ENCODE results near the gene ARAP1.
"Not testable (repeated sequence)": the region's sequence is repeated elsewhere in the genome, so short reads cannot be mapped to it uniquely, and the experiment has no call there.

Gene ARAP1

GRCh38 chr11:72752088-72752914 is at the start of gene ARAP1:
ARAP1 (minus strand) TSS chr11:72752408; CDS start chr11:72727128, 25,280 bp downstream.
- DNase-seq (ENCODE audit: low read depth, low spot score), result peak; percentile 92

- no peak for DNase-seq (ENCODE audit: low read depth, low spot score)
Observed at GRCh38 chr11:72799441-72799840, 47.2 kb upstream of the ARAP1 start.

DNA sequence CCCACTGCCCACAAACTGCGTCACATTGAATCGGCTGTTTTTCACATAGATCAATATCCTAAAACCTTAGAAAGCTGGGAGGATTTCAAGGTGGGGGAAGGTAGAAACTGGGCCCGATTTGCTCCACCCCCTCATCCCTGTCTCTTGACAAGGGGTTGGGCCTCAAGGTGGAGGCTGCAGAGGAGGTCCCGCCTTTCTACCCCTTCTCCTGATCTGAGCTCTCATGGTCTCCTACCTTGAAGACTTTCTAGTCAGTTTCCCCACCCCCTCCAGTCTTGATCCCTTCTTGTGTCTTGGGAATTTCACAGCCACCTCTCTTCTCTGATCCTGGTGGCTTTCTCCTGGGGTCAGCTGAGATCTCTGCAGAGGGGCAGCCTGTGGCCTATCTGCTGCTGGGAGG is 46.2 kb upstream of the ARAP1 start:
- DNase-seq (ENCODE audit: low read depth, low spot score), result peak; percentile 50

- DNase-seq (ENCODE audit: low read depth, low spot score), result peak; percentile 98
Observed at GRCh38 chr11:72793425-72794367, 41.5 kb upstream of the ARAP1 start, which contains the start of gene STARD10. STARD10 (minus strand) TSS chr11:72794047; CDS start chr11:72781181, 12,866 bp downstream.

DNA sequence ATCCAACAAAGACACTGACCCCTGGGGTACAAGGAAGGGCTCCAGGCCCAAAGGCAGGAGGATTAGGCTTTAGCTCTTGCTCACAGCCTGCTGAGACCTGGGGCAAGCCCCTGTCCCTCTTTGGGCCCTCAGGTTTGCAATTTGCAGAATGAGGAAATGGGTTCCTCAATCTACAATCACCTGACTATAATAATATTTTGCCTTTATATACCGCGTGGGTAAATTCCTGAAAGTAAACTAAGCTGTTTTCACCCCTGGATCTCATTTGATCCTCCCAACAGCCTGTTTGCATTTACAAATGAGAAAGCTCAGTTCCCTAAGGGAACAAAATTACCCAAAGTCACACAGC is 40.8 kb upstream of the ARAP1 start:
- no peak for DNase-seq (ENCODE audit: low read depth, low spot score)

DNA sequence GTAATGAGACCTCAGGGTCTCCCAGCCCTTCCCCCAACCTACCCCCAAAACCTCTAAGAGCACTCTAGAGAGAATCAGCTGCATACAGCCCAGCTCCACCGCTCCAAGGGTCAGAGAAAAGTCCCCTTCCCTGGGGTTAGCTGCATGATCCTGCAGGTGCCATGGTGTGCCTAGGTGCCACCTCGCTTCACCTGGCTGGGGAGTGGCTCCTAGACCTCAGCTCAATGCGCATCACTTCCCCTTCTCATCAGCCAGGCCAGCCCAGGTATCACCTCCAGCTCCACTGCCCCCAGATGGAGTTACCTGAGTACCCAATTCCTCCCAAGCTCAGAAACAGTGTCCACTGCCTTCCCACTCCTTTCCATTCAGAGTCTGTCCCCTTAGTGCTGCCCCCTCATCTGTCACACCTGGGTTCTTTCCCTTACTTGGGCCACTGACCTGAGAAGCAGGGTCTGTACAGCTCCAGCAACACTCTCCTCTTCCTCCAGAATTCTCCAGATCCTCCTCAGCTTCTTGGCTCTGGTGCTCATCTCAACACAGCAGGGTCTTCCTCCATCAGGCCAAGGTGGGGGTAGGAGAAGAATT is 40.3 kb upstream of the ARAP1 start:
- no peak for DNase-seq (ENCODE audit: low read depth, low spot score)

GRCh38 chr11:72791228-72791627 is 39.0 kb upstream of the ARAP1 start:
- DNase-seq (ENCODE audit: low read depth, low spot score), result not testable (repeated sequence)

GRCh38 chr11:72789493-72790131 is 37.4 kb upstream of the ARAP1 start:
- DNase-seq (ENCODE audit: low read depth, low spot score), result peak; percentile 23

DNA sequence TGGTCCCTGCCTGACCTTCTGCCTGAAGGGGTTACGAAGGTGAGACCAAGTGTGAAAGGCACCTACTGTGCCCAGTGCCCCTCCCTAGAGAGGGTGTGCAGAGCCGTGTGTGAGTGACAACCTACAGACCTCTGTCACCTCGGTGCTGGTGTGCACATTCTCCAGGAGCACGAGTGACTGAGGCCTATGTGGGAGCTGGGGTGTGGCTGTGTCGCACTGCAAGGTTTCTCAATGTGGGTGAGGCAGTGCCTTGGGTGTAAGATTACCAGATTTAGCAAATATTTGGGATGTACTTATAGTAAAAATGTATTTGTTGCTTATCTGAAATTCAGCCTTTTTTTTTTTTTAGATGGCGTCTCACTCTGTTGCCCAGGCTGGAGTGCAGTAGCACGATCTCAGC is 36.0 kb upstream of the ARAP1 start:
- no peak for DNase-seq (ENCODE audit: low read depth, low spot score)

DNA sequence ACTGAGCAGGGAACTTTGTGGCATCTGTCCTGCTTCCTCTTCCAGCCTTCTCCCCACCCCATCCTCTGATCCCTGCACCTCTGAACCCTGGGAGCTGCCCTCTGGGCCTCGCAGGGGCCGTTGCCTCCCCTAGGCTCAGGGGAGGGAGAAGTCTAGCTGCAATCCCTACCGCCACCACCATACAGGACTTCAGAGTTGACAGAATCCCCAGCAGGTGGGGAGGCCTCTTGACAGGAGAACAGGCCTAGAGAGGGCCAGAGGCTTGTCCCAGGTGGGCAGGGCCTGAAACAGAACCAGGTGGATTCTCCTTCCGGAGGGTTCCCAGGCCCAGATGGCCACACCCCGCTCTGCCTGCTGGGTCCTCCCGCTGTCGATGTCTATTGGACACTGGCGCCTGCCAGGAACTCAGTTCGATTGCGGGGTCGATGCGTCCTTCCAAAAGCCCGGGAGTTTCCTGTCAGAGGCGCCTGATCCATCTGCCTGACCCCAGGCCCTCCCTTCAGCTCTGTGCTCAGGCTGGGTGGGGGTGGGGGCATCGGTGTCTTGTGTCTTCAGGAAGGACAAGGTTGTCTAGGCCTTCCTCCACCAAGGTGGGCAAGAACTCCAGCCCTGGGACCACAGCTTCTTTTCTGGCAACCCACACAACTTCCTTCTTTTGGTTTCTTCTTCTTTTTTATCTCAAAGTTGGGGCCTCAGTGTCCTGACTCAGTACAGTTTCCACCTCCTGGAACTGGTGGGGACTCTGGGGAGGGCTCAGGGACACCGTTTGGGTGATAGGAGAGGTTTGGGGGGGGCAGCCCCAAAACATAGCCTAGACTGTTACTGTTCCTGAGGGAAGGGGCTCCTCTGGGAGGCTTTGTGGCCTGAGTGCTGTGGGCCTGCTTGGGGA is 35.3 kb upstream of the ARAP1 start:
- peak; percentile 94 for DNase-seq (ENCODE audit: low read depth, low spot score)

DNA sequence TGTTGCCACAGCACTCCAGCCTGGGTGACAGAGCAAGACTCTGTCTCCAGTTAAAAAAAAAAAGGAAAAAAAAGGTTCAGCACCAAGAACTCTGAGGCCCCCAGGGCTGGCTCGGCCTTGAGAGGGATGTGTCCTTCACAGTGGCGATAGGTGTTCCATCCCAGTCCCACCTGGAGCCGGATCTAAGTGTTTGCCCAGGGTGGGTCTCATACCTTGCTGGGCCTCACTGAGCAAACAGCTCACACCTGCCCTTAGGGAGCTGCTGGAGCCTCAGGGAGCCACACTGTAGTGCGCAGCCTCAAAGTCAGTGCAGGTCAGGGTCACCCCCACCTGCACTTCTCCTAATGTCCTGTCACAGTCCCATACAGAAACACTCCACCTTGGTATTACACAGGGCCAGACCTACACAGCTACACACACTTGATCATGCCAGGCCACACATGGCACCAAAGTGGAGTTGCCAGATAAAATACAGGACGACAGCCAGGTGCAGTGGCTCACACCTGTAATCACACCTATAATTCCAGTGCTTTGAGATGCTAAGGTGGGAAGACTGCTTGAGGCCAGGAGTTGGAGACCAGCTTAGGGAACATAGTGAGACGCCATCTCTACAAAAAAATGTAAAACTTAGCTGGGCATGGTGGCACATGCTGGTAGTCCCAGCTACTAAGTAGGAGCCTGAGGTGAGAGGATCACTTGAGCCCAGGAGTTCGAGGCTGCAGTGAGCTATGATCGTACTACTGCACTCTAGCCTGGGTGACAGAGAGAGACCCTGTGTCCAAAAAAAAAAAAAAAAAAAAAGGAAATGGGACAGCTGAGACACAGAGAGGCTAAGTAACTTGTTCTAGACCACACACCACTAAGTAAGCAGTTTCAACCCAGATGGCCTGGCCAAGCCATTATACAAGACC is 34.4 kb upstream of the ARAP1 start:
- no peak for DNase-seq (ENCODE audit: low read depth, low spot score)

- DNase-seq (ENCODE audit: low read depth, low spot score), result no peak
Observed at GRCh38 chr11:72784662-72785061, 32.5 kb upstream of the ARAP1 start.

DNA sequence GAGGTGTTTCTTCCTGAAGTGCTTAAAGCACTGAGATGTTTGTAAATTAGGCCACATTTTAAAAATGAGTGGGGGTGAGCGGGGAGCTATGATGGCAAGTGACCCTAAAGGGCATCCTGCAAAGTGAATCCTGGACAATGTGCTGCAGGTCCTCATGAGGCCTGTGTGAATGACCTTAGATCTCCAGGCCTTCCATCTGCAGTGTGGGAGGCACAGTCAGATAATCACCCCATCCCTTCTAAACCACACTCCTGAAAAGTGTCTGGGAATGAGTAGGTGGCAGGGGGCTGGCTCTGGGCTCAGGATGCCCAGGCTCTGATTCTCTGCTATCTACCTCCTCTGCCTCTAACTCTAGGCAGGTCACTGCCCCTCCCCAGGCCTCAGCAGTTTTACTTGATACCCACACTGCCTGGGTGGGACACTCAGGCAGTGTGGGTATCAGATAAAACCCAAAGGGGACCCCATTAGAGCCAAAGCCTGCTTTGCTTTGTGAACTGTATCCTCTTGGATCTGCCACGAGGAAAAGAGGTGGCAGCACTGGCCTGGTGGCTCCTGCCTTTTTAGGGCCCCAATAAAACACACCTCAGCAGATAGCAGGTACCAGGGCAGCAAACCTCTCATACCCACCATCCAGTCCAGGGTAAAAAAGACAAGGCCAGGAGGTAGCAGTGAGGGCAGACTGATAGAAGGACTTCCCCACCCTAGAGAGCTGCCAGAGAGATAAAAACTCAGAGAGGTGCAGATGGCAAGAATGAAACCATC is 31.1 kb upstream of the ARAP1 start:
- no peak for DNase-seq (ENCODE audit: low read depth, low spot score)

DNA sequence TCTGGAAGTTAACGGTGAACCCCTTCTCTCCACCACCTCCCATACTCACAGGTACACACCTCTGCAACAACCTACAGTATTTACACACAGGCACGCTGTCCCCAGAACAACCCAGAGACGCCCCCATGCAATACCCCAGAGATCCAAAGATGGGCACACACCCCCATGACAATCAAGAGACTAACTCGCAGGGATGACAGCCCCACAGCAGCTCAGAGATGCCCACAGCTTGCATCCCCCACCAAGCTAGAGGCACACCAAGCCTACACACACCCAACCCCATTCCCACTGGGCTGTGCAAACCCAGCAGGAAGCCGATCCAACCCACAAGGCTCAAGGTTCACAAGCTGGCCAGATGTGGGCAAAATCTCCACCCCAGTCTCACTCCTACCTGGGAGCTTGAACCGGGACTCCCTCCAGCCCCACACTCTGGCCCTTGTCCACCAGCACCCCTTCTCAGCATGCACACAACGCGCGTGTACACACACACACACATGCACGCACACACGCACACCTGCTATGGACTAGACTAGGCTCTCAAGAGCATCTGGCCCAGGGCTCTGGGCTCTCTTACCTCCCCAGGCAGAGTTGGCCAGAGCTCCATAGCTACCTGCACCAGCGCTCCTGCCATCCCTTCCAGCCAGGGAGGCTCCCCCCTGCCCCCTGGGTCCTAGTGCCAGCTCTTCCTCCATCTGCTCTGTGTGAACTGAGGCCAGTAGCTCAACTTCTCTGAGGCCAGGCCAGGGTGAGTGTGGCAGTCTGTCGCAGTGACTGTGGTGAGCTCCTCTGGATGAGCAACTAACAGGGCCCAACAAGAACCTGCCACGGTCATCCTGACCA is 30.1 kb upstream of the ARAP1 start:
- no peak for DNase-seq (ENCODE audit: low read depth, low spot score)

DNA sequence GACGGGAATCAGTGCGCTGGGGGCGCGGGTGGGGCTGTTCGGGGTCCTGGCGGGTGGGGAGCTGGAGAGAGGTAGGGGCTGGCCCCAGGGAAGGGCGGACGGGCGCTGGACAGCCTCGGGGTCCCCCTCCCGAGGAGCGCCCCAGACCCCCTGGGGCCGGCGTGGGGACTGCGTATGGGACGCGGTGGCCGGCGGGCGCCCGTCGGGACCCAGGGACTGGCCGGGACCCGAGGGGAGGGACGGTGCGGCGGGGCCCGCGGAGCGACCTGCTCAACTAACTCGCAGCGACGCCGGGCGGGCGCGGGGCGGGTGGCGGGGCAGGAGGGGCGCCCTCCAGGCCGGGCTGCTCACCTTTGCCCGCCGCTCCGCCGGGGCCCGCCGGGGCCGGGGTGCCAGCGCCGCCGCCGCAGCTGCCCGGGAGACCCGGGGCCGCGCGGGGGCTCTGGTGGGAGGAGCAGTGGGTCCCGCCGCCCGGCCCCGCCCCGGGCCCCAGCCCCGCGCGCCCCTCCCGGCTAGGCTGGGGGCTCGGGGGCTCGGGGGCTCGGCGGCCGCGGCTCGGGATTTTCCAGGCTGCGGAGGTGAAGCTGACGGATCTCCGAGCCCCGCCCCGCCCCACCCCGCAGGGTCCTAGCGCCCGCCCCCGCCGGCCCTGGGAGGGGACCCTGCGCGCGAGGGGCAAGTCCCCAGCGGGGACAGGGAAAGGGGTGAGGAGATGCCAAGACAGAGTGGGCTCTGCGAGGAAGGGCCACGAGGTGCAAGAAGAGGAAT is 29.3 kb upstream of the ARAP1 start:
- DNase-seq (ENCODE audit: low read depth, low spot score), result no peak

GRCh38 chr11:72781063-72781312 is 28.8 kb upstream of the ARAP1 start:
- peak; percentile 47 for DNase-seq (ENCODE audit: low read depth, low spot score)

DNA sequence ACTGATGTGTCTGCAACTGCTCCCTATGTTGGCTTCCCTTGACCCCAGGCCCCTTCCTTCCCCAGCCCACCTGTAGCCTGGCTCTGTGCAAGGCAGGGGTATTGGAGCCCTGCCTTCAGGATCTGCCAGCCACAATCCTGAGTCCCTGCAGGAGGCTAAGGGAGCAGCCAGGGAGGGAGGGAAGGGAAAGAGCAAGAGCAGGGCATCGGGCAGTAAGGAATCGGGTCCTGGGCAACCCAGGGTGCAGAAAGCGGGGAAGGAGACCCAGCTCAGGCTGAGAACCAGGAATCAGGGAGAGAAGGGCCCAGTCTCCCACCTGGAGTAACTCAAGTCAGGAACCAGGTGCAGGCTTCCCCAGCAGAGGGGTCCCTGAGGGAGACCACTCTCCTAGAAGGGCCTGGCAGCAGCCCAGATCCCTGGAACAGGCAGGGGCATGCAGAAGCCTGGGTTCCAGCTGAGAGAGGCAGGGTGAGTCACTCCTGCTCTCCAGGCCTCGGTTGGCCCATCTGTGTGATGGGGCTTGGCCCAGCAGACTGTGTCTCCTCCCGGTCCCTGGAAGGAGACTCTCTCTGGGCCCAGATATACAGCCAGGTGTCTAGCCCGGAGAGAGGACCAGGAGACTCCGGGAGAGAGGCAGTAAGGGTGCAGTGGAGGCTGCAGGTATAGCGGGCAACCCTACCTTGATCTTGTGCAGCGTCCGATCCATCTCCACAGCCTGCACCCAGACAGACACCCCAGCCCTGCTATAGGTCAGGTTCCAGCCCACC is 28.3 kb upstream of the ARAP1 start:
- no peak for DNase-seq (ENCODE audit: low read depth, low spot score)

Measured in ELF-1 (cell line).